NB4 (cell line): Measurements from ENCODE around the gene FMN1.

Source experiments
- DNase-seq: peaks from one replicate; pipeline ENCODE4 v3.0.0; 2010; ENCODE audit warnings: low read depth
- H3K4me3 ChIP-seq: one replicate; pipeline ENCODE4 v1.5.1; 2011; ENCODE audit warnings: mild to moderate bottlenecking, low read depth, low read length, moderate library complexity
- MYC ChIP-seq: IDR thresholded peaks from 2 replicates; pipeline ENCODE4 v1.6.1; 2011; ENCODE audit warnings: low read depth, low read length
- POLR2A ChIP-seq: IDR thresholded peaks from 2 replicates; pipeline ENCODE4 v1.6.1; 2011; ENCODE audit warnings: mild to moderate bottlenecking; ENCODE audit not compliant: insufficient read length; ENCODE audit errors: extremely low read depth
- TF ChIP-seq, protein P1 (sequence below): IDR thresholded peaks from 2 replicates; pipeline ENCODE4 v1.6.1; 2011; ENCODE audit warnings: low read depth, low read length
- TF ChIP-seq, protein P2 (sequence below): IDR thresholded peaks from one replicate; pipeline ENCODE4 v1.5.1; 2012; ENCODE audit warnings: low read depth, low read length

The FMN1 gene

DNA sequence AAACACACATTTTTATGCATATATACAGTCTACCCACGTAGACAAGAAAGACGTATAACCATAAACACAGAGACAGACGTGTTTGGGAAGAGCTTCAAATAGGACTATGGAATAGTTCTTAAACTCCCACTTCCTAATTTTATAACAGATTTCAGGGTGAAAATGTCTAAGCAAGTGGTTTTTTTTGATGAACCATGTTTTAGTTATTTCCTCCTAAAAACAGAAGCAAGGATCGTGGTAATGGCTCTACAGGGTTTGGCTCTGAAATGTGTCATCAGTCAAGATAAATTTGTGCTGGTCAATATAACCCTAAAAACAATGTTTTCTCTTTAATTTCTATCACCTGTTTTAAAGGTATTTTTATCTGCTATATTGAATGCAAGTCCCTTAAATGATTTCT lies 58.2 kb downstream of the FMN1 start:
- DNase-seq: no peak
- H3K4me3 ChIP-seq: no peak overlapping the region
- TF ChIP-seq, protein P1, sequence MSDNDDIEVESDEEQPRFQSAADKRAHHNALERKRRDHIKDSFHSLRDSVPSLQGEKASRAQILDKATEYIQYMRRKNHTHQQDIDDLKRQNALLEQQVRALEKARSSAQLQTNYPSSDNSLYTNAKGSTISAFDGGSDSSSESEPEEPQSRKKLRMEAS: no peak
- TF ChIP-seq POLR2A: no peak
- no peak for TF ChIP-seq MYC
- TF ChIP-seq, protein P2, sequence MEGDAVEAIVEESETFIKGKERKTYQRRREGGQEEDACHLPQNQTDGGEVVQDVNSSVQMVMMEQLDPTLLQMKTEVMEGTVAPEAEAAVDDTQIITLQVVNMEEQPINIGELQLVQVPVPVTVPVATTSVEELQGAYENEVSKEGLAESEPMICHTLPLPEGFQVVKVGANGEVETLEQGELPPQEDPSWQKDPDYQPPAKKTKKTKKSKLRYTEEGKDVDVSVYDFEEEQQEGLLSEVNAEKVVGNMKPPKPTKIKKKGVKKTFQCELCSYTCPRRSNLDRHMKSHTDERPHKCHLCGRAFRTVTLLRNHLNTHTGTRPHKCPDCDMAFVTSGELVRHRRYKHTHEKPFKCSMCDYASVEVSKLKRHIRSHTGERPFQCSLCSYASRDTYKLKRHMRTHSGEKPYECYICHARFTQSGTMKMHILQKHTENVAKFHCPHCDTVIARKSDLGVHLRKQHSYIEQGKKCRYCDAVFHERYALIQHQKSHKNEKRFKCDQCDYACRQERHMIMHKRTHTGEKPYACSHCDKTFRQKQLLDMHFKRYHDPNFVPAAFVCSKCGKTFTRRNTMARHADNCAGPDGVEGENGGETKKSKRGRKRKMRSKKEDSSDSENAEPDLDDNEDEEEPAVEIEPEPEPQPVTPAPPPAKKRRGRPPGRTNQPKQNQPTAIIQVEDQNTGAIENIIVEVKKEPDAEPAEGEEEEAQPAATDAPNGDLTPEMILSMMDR: no peak

DNA sequence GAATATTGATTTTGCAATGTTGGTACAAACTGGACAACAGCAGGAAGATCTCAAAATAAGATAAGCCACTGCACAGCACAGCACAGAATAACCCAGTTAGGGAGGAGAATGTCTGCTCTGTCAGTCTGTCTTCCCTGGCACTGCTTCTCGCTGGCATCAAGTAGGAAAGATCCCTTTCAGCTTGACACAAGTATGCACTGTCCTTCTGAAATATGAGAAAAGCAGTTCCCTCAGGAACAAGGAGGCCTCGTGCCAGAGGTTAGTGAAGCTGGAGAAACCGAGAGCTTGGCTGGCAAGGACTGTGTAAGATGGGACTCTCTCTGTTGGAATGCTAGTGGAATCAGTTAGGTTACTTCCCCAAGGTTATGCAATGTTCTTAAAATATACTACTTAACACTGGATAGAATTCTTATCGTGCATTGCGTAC lies 59.1 kb downstream of the FMN1 start:
- H3K4me3 ChIP-seq: no peak overlapping the region
- DNase-seq: no peak
- TF ChIP-seq MYC (no peak), POLR2A (no peak)
- TF ChIP-seq, protein P1: no peak
- TF ChIP-seq, protein P2: no peak

DNA sequence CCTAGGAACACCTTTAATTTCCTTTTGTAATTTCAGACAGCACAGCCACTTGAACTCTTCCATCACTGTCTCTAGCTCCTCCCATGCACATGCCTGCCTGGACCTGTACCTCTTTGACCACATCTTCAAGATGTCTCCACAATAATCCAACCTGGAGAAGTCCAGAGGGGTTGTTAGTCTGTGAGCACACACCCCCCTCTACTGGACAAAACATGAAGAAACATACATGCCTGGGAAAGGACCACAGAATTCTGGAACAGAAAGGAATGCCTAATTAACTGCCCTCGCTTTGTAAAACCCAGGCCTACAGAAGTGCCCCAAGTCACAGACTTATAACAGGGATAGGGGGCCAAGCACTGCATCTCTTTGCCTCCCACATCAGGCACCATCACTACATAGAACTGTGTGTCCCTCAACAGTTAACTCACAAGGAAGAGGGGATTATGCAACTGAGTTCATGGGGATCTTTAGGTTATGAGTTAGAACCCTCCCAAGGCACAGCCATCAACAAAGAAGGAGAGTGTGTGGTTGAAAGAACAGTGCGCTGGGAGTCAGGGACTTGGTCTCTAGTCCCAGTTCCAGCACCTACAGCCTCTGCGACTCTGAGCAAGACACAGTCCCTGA lies 61.7 kb downstream of the FMN1 start:
- no peak overlapping the region for H3K4me3 ChIP-seq
- peak; percentile 50 for DNase-seq
- TF ChIP-seq, protein P1: no peak
- TF ChIP-seq, protein P2: peak; percentile 59
- no peak for TF ChIP-seq MYC
- TF ChIP-seq POLR2A: no peak

DNA sequence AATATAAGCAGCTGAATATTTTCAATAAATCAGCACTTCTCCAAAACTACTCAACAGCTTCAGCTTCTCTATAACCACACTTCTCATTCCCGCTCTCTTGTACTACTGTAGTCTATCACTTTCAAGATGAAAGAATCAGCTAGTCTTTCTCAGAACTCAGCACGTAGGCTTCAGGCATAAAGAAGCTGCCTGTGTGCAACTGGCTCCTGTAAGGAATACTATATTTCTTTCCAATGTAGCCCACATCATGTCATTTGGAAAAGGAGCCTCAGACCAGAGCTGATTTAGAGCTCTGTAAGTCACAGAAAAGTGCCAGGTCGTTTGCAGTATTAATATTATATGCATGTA lies 62.3 kb downstream of the FMN1 start:
- TF ChIP-seq, protein P2: no peak
- TF ChIP-seq, protein P1: no peak
- TF ChIP-seq MYC: no peak
- TF ChIP-seq POLR2A: no peak
- H3K4me3 ChIP-seq: no peak overlapping the region
- DNase-seq: no peak

DNA sequence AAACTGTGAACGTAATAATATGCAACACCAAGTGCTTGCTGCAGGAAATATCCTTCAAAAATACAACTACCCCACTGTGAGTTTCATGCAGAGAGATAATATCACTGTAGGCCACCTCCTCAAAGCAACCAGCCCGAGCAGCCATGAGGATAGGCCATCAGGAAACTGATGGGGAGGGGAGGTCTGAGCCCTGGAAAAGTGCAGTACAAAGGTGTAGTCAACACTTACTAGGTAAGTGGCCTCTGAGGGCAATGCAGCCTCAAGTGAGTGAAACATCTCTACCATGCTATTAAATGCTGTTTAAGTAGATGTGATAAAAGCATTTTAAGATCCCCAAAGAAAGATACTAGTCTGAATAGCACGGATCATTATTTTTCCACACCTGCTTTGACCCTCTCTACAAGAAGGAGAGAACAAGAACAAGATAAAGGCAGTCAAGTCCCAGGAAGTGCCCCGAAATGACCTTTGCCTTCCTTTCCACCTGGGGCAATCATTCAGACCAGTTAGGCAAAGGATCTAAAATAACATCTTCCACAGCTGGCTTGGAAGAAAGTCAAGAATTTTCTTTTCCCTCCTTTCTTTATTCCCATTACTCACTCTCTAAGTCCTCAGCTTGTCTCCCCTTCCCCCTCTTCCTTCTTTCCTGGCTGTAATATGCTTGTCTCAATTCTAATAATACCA lies 62.8 kb downstream of the FMN1 start:
- no peak for TF ChIP-seq MYC
- TF ChIP-seq, protein P2: no peak
- TF ChIP-seq POLR2A: no peak
- TF ChIP-seq, protein P1: no peak
- DNase-seq: no peak
- no peak overlapping the region for H3K4me3 ChIP-seq
